Esophagus squamous epithelium (tissue), 5 donors: ENCODE measurements around the gene GRHL1. TPM values are rescaled to one million over a fixed set of nuclear protein-coding genes. Genes with fewer than 3 reads are reported as not detected.

Source experiments
- DNase-seq: peaks from one replicate; lab custom pipeline; 2025; lab: John Stamatoyannopoulos, UW
- H3K27ac ChIP-seq, 4 donors: fragments of 200-600 bp; sonication (generic); one replicate each; pipeline ENCODE4 v1.5.1; 2016 to 2019; ENCODE audit warnings: mild to moderate bottlenecking in 1 of 4
- H3K27me3 ChIP-seq, 4 donors: fragments of 200-600 bp; sonication (generic); 1 replicate in 3 of 4; 2 replicates in 1 of 4; pipeline versions ENCODE4 v1.5.1 to v1.6.0; 2017 to 2021; ENCODE audit warnings: antibody characterized with exemption in 1 of 4
- H3K36me3 ChIP-seq, 3 donors: fragments of 200-600 bp; sonication (generic); one replicate each; pipeline ENCODE4 v1.5.1; 2016 to 2019
- H3K4me1 ChIP-seq, 3 donors: fragments of 200-600 bp; sonication (generic); one replicate each; pipeline ENCODE4 v1.5.1; 2017 to 2019
- H3K4me3 ChIP-seq, 4 donors: fragments of 200-600 bp; sonication (generic); 1 replicate in 3 of 4; 2 replicates in 1 of 4; pipeline ENCODE4 v1.5.1; 2016 to 2019; ENCODE audit warnings: mild to moderate bottlenecking in 2 of 4, moderate library complexity in 1 of 4
- H3K9me3 ChIP-seq, 3 donors: fragments of 200-600 bp; sonication (generic); one replicate each; pipeline ENCODE4 v1.5.1; 2016 to 2019
- CTCF ChIP-seq, 6 experiments: fragments of 450-650 bp in 4 of 6; fragments of 200-600 bp in 2 of 6; sonication (generic) in 2 of 6; IDR thresholded peaks; one replicate each; pipeline ENCODE4 v1.5.1; 2016 to 2019; ENCODE audit warnings: antibody characterized with exemption in 6 of 6, mild to moderate bottlenecking in 4 of 6, moderate library complexity in 4 of 6
- POLR2A ChIP-seq, 4 donors: fragments of 450-650 bp; IDR thresholded peaks; one replicate each; pipeline ENCODE4 v1.6.1; 2017; ENCODE audit warnings: antibody characterized with exemption in 4 of 4, mild to moderate bottlenecking in 4 of 4, moderate library complexity in 3 of 4
- WGBS, 2 donors: methylation state at CpG; one replicate each; pipeline ENCODE4 v1.1.5; 2018; 5-methylcytosine and 5-hydroxymethylcytosine counted together
- intact Hi-C: fragments of 100-400 bp; cut with DNase I; formaldehyde crosslinking; loops from one replicate; pipeline ENCODE4 v1.15.0; 2022
- total RNA-seq, 4 donors: library from RNA; depleted of rRNA; stranded (reverse); fragments of >200 nt; gene quantifications; one replicate each; pipeline ENCODE4 v1.1.0, GENCODE V29; 2016
- donor health status: DM: yes; HTN: yes; CAD: no.

Gene GRHL1
- total RNA-seq, 4 donors from 2014 or later: 76.3 to 192 (median 115) TPM

DNA sequence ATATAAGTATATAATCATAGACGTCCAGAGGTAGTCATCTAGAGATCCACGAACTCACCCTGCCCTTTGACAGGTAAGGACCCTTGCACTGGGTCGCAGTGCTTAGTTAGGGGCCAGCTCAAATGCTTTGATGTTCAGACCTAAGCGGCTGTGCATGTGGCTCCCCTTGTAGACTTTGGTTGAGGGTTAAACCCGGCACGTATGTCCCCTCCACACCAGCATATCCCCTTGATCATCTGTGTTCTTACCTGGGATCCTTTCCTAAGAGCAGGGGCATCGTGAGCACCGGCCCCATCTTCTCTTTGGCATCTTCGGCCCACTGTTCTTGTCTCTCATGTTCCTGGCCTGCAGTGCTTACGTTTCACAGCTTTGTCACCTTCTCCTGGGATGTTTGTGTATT is 31.4 kb downstream of the GRHL1 start:
- WGBS, 2 donors: 87 to 90% methylated on average over 10 of the region's 10 CpGs
- no peaks in the 10 kb centered on the region for H3K9me3 ChIP-seq
- intact Hi-C loops: no loop called here
- H3K36me3 ChIP-seq: peaks cover 0 to 85% (median 3%) of the 10 kb centered on the region in 3 donors
- H3K27ac ChIP-seq: peak overlapping the region in 2 of 4 donors; percentile 36 to 53
- H3K4me1 ChIP-seq: peaks cover 3 to 36% (median 15%) of the 10 kb centered on the region in 3 donors
- no peak for TF ChIP-seq POLR2A (IDR thresholded peaks at IDR 0.05)
- TF ChIP-seq CTCF (IDR thresholded peaks at IDR 0.05): no peak
- H3K27me3 ChIP-seq: no peaks in the 10 kb centered on the region
- no peak for DNase-seq
- H3K4me3 ChIP-seq: no peak overlapping the region

DNA sequence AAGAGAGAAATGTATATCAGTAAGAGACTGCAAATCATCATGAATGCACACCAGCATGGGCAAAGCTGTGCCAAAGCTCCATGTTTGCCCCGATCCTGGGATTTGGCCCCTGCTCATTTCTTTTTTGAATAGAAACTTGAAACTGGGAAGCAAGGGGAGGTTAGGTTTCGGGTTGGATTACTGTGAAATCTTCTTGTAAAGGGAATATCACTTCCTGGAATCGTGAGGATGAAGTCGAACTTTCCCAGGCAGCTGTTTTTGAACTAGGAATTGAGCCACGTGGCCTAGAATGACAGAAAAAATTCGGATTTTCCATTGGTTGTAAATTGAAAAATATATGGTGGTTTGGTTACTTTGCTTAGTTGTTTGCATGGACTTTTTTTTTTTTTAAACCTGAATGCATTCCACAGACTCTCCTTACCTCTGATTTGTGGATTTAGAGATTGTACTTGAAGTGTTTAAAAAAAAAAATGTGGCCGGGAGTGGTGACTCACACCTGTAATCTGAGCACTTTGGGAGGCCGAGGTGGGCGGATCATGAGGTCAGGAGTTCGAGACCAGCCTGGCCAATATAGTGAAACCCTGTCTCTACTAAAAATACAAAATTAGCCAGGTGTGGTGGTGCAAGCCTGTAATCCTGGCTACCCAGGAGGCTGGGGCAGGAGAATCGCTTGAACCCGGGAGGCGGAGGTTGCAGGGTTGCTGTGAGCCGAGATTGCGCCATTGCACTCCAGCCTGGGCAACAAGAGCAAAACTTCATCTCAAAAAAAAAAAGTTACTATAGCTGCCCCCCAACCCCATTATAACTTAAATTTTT is 32.1 kb downstream of the GRHL1 start:
- Histone ChIP-seq H3K27me3 (no peaks in the 10 kb centered on the region), H3K4me3 (no peak overlapping the region), H3K36me3 (peaks cover 0 to 85% (median 3%) of the 10 kb centered on the region in 3 donors), H3K4me1 (peaks cover 3 to 36% (median 15%) of the 10 kb centered on the region in 3 donors), H3K9me3 (no peaks in the 10 kb centered on the region), H3K27ac (peak overlapping the region in 3 of 4 donors; percentile 55 to 84 (median 69))
- DNase-seq: no peak
- TF ChIP-seq CTCF (IDR thresholded peaks at IDR 0.05): no peak
- TF ChIP-seq POLR2A (IDR thresholded peaks at IDR 0.05): no peak
- intact Hi-C loops: no loop called here
- 50 to 65% methylated on average over 15 of the region's 15 CpGs for WGBS, 2 donors

GRCh38 chr2:9984217-9984739 is 32.8 kb downstream of the GRHL1 start:
- H3K36me3 ChIP-seq: peaks cover 0 to 85% (median 3%) of the 10 kb centered on the region in 3 donors
- H3K4me3 ChIP-seq: peak overlapping the region in 1 of 4 donors; percentile 17
- H3K27ac ChIP-seq: peak overlapping the region in 3 of 4 donors; percentile 55 to 84 (median 69)
- peaks cover 3 to 36% (median 15%) of the 10 kb centered on the region in 3 donors for H3K4me1 ChIP-seq
- no peaks in the 10 kb centered on the region for H3K9me3 ChIP-seq
- intact Hi-C loops: no loop called here
- WGBS, 2 donors: 8% methylated on average over 7 of the region's 7 CpGs
- no peak for DNase-seq
- no peaks in the 10 kb centered on the region for H3K27me3 ChIP-seq
- TF ChIP-seq POLR2A (IDR thresholded peaks at IDR 0.05): no peak
- peak; percentile 65 to 85 (median 75) for TF ChIP-seq CTCF (IDR thresholded peaks at IDR 0.05)

DNA sequence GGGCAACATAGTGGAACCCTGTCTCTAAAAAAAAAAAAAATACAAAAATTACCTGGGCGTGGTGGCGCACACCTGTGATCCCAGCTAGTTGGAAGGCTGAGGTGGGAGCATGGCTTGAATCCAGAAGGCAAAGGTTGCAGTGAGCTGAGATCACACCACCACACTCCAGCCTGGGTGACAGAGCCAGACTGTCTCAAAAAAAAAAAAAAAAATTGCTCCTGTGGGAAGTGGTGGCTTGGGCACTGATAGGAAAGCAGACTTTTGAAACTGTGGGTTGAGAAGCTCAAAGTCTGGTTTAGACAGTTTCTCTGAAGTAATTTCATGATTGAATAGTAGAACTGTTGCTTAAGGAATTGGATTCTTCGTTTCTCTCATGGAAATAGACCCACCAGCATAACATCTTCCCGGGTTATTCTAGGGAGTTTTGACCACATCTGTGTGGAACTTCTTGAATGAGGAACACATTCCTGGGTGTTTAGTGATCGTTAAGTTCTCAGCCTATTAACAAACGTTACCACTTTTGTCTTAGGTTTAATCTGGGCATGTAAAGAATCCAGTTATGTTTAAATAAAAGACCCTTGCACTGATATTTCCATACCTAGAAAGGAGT is 33.5 kb downstream of the GRHL1 start:
- Histone ChIP-seq H3K27ac (peak overlapping the region in 3 of 4 donors; percentile 55 to 84 (median 69)), H3K4me3 (no peak overlapping the region), H3K9me3 (no peaks in the 10 kb centered on the region), H3K36me3 (peaks cover 0 to 85% (median 3%) of the 10 kb centered on the region in 3 donors), H3K27me3 (no peaks in the 10 kb centered on the region), H3K4me1 (peaks cover 3 to 36% (median 15%) of the 10 kb centered on the region in 3 donors)
- DNase-seq: no peak
- intact Hi-C loops: no loop called here
- no peak for TF ChIP-seq CTCF (IDR thresholded peaks at IDR 0.05)
- 74 to 75% methylated on average over 6 of the region's 6 CpGs for WGBS, 2 donors
